Measurements from ENCODE around the gene TMEM171. TPM values are rescaled to one million over a fixed set of nuclear protein-coding genes. Genes with fewer than 3 reads are reported as not detected.

TMEM171 gene
- total RNA-seq, 1 experiment from 2014 or later, result 2.1 TPM

DNA sequence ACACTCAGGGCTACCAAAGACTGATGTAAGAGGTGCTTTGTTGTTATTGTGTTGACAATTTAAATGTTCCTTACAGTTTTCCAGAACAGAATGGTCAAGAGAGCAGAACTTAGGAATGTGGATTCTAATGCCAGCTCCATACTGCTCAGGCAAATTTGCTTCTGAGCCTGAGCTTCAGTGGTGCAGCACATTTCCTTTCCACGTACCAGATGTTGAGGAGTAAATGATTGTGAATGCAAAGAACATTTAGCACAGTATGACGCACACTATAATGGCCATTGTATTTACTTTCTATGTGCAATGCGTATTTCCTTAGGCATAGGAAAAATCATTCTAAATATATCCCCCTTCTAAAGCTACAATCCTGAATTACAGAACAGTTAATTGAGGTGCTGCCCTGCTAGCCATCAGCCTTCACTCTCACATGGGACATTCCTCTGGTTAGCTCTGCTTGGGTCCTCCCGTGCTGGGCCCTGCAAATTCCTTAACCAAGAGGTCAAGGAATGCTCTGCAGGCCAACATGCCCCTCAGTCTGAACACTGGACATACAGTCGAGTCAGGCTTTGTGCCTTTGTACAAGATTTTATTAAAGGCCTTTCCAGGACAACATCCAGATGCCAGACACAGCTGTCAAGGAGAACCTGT is 31.5 kb downstream of the TMEM171 start:
- DNase-seq (ENCODE audit: low read depth), result no peak

DNA sequence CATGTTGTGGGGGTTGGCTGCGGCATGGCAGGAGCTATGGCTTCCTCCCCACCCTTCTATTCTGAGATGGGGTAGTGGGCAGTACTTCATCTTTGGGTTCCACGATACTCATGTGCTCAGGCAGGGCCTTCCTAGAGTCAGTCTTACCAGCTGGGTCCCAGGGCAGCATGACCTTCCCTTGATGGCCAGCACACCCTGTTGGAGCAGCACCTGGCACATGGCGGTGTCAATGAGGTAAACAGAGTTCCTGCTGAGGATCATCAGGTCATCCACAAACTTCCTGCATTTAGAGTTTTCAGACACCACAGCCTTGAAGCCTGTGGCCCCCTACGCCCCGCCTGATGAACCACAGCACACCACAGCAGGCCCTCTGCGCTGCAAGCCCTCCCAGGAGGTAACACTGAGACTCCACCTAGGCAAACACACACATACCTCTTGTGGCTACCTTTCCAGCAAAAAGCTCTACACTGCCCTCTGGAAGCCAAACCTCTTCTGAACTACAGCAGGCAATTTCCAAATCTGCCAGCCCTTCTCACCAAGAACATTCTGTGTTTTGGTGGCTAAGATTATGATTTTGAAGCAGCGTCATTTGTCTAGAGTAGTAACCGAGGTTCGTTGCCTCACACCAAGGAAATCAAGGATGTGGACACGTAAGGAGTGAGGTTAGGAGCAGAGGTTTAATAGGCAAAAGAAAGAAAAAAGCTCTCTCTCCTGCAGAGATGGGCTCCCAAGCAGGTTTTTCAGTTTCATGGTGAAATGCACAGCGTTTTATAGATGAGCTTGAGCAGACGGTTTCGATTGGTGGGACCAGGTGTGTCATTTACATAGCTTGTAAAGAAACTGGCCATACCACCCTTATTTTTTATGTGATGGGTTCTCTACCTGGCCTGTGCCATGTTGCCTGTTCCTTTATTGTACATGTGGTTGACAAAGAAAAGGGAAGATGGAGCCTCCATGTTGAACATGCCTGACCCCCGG is 32.3 kb downstream of the TMEM171 start:
- DNase-seq (ENCODE audit: low read depth), result no peak

DNA sequence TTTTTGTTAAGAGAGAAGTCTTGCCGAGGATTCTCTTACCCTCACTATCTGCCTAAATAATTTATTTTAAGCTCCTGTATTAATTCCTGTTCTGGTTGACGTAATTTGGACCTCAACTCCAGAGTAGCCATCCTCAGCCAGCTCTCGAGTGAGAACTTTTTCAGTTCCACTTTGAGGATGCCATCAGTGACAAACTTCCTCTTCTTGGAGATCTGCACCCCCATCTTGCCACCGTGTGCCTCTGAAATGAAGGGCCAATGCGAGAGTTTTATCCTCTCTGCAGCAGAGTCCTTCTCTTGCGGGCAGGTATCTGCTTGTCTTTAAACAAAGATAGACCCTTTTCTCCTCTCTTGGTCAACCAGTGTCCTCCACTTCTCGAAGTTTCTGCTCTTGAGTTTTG is 33.1 kb downstream of the TMEM171 start:
- no peak for DNase-seq (ENCODE audit: low read depth)

DNA sequence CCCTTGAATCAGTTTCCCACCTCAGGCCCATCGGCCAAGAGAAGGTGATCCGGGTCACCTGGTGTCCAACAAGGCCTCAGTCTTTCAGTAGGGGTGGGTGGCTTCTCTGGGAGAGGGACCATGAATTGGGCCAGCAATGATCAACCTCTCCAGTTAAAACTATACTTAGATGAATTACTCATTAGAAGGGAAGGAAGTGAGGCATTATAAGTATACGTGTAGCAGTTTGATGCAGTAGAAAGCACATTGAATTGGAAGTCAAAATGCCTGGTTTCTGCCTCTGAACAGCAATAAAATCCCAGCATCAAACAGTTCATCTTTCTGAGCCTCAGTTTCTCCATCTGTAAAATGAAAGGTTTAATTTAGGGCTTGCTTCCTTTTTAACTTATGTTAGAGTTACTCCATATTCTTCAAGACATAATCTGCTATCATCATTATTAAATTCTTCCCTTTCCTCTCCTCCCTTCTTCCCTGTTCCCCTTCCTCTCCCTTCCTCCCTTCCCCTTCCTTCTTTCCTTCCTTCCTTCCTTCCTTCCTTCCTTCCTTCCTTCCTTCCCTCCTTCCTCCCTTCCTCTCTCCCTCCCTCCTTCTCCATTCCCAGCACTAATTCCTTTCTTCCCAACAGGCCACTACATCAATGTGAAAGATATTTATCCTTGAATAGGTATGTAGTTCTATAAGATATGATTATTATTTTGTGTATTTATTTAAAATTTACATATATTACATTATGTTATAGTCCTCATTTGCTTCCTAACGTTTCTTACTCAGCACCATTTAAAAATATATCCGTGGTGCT is 34.0 kb downstream of the TMEM171 start:
- no peak for DNase-seq (ENCODE audit: low read depth)

DNA sequence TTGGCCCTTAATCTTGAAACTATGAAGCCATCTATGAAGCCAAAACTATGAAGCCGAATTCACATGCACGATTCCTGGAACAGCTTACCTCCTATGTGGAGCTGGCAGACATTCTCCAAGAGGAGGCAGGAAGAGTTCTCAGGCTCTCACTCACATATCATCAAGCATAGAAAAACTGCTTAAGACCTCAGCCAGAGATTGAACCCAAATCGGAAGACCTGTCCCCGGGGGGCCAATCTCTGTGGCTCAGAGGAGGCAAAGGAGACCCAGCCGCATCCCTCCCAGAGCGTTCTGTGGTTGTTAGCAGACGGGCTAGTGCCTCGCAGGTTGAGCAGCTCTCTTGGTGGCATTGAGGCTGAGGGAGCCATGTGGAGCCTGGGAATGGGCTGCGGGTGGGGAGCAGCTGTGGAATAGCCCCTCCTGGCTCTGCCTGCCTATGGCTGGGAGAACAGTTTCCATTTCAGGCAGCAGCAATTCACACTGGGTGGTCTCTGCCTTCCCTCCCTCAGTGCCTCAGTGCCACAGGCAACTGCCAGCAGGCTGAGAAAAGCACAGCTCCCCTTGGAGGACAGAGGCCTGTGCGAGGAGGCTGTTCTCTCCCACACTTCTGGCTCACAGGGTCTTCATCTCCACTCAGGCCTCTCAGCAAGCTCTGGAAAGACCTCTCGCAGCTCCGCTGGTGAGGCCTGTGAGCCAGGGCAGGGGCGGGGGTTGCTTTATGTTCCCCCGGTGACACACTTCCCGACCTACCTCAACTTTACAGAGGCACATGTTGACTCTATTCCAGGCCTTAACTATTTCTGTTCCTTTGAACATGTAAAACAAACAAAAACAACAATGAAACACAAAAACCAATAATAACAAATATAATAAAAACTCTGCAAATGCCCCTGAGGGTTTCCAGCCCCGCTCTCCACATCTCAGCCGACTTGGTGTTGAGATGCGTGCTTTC is 35.2 kb downstream of the TMEM171 start:
- peak; percentile 25 for DNase-seq (ENCODE audit: low read depth)

DNA sequence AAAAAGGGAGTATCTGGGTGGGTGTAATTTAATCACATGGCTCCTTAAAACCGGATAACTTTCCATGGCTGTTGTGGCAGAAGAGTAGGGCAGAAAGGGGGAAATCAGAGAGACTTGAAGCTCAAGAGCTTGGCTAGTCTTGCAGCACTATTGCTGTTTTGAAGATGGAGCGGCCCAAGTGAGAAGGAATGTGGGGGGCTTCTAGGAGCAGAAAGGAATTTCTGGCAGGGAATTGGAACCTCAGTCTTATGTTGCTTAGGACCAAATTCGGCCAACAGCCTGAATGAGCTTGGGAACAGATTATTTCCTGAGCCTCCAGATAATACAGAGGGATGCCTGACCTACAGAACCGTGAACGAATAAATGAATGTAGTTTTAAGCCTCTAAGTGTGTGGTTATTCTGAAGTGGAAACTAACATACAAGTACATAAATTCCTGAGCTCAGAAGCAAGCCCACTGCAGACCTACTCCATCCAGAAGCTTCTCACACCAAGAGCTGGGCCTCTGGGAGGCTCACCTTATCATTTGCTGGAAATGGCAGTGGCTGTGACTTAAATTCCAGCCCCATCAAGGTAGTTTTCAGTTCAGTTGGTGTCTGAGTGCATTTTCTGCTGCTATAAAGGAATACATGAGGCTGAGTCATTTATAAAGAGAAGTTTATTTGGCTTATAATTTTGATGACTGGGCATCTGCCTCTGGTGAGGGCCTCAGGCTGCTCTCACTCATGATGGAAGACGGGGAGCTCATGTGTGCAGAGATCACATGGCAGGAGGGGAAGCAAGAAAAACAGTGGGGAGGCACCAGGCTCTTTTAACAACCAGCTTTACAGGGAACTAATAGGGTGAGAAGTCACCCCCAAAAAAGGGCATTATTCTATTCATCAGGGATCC is 37.3 kb downstream of the TMEM171 start:
- DNase-seq (ENCODE audit: low read depth), result no peak

DNA sequence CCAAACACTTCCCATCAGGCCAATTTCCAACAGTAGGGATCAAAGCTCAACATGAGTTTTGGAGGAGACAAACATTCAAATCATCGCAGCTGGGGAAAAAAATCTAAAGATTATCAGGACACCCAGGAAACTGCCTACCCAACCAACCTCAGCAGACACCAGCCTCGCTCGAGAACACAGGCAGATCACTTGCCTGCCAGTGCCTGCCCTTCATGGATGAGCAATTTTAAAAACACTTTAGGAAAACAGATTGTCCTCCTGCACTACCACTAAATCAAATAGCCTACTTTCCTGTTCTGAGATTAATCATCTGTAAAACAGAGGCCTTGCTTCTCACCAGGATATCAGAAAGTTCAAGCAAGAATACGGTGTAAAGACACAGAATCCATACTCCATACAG is 37.9 kb downstream of the TMEM171 start:
- DNase-seq (ENCODE audit: low read depth), result no peak

DNA sequence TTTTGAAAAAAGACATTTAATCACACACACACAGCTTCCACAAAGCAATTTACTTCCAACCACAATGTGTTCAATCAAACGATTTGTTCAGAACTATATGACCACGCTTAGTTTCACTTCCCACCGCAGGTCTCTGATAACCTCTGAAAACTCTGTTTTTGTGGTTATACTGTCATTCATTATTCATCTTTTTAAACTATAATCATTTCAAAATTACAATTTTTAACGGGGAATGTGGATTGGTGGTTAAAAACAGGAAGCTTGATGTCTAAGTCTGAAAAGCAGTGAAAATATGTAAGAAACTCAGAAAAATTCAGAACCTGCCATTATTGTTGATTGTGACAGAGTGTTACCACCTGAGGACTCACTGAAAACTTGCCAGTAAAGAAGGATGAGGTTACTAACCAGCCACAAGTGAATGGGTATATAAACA is 39.9 kb downstream of the TMEM171 start:
- peak; percentile 7 for DNase-seq (ENCODE audit: low read depth)

DNA sequence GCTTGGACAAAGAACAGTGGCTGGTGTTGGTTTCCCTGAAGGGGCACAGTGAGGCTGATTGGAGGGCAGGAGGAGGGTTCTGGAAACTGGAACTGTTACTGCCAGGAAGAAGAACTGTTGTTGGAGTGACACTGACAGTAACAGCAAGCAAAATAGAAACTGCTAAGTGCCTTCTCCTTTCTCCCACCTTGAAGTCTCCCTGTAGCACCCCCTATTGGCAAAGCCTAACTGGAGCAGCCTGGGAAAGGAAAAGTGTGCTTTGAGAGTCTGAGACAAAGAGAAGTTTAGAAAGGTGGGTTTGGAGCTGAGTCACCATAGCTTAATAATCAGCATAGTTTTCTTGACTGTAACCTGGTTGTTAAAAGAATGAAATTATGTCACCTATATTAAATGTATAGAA is 50.1 kb downstream of the TMEM171 start:
- no peak for DNase-seq (ENCODE audit: low read depth)

DNA sequence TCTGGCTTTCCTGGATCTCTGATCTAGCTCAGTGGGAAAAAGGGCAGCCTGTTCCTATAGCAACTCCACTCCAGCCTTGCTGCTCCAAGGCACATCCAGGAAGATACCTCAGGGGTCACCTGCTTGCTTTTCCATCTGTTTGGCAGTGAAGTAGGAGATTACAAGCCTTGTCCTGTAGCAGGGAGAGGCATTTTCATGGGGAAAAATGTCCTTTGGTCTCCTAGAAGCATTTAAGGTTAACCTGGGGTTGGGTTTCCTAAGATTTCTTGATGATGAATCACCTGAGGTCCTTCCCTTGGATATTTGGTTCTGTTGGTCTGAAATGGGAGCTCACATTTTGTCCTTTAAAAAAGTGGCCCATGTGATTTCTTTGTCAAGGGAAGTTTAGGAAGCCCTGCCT is 51.1 kb downstream of the TMEM171 start:
- DNase-seq (ENCODE audit: low read depth), result peak; percentile 29

DNA sequence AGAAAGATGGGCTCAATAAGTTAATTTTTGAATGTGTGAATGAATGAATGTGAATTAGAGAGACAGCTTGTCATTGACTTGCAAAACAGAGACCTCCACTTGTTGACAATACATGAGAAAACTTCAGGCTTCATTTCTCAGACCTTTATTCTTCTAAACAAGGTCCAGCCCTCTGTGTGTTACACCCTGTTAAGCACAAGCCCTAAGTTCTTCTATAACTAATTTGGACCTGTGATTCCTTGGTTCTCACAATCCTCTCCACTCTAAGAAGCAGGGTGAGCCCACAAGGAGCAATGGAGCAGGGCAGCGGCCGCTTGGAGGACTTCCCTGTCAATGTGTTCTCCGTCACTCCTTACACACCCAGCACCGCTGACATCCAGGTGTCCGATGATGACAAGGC is 52.6 kb downstream of the TMEM171 start, which contains the start of gene TMEM174:
TMEM174 (plus strand) TSS at position 243 of the 400 bp plus-strand sequence; CDS start at position 294, 51 bp downstream.
- no peak for DNase-seq (ENCODE audit: low read depth)

DNA sequence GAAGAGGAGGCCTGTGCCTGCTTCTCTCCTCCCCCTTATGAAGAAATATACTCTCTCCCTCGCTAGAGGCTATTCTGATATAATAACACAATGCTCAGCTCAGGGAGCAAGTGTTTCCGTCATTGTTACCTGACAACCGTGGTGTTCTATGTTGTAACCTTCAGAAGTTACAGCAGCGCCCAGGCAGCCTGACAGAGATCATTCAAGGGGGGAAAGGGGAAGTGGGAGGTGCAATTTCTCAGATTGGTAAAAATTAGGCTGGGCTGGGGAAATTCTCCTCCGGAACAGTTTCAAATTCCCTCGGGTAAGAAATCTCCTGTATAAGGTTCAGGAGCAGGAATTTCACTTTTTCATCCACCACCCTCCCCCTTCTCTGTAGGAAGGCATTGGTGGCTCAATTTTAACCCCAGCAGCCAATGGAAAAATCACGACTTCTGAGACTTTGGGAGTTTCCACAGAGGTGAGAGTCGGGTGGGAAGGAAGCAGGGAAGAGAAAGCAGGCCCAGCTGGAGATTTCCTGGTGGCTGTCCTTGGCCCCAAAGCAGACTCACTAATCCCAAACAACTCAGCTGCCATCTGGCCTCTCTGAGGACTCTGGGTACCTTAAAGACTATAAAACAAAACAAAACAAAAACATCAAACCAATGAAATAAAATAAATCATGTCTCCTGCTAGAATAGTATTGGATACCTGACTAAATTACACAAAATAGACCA is 53.9 kb downstream of the TMEM171 start:
- DNase-seq (ENCODE audit: low read depth), result no peak

DNA sequence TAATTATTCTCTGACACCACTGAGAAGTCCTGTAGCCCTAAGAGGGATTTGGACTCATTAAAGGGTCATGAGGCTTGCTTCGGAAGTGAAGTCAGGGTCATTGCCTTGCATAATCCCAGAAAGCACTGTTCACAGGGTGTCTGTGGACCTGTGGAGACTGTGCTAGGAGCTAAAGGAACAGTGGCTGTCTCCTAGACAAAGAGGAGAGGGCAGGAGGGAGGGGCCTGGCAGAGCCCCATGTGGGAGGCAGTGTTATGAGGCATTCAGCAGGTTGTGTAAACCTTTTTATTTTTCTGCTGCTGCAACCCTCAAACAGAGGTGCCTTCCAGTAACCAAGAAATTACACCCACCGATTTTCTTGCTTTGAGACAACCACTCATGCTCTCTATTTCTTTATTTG is 55.9 kb downstream of the TMEM171 start:
- no peak for DNase-seq (ENCODE audit: low read depth)

DNA sequence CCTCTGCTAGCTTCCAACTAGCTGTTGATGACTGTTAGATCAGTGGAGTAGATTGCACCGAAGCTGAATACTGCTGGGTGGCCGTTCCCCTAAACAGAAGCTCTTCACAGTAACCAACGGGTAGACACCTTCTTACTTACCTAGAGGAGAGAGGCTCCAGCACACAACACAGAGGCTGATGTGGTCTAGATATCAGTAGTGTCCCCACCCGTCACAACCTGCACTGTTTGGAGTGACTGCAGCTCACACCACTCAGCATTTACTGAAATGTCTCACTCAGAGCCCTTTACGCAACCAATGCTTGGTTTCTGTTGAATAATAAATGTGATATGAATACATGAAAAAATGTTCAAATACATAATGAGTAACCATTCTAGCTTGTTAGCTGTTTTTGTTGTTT is 57.9 kb downstream of the TMEM171 start:
- no peak for DNase-seq (ENCODE audit: low read depth)

DNA sequence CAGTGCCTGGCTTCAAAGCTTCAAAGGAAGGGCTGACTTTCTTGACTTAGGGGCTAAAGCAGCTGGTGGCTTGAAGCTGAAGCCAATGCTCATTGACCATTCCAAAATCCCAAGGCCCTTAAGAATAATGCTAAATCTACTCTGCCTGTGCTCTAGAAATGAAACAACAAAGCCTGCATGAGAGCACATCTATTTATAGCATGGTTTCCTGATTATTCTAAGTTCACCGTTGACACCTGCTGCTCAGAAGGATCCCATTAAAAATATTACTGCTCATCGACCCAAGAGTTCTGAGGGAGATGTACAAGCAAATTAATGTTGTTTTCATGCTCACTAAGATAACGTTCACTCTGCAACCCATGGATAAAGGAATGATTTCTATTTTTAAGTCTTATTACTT is 59.4 kb downstream of the TMEM171 start:
- DNase-seq (ENCODE audit: low read depth), result no peak

DNA sequence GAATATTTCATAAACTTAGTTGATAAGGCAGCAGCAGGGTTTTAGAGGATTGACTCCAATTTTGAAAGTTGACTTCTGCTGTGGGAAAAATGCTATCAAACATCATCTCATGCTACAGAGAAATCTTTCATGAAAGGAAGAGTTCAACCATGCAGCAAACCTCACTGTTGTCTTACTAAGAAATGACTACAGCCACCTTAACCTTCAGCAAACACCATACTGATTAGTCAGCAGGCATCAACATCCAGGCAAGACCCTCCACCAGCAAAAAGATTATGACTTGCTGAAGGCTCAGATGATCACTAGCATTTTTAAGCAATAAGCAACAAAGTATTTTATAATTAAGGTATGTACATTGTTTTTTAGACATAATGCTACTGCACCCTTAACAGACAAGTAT is 60.2 kb downstream of the TMEM171 start:
- peak; percentile 53 for DNase-seq (ENCODE audit: low read depth)
